LNCaP clone FGC (cell line): ENCODE measurements around the gene SLC9A3.
A peak's percentile ranks its signal among the peaks of the same experiment; 100 is the strongest.

Experiments used
- DNase-seq: peaks from one replicate; pipeline ENCODE4 v3.0.0-alpha.2; 2011; ENCODE audit warnings: low read depth
- H3K4me3 ChIP-seq: 2 replicates; pipeline ENCODE4 v1.5.1; 2011; ENCODE audit warnings: mild to moderate bottlenecking, low read depth, low read length, control low read depth
- TF ChIP-seq, protein P1 (sequence below): IDR thresholded peaks from 2 replicates; pipeline ENCODE4 v1.5.1; 2012; ENCODE audit warnings: mild to moderate bottlenecking; ENCODE audit not compliant: control insufficient read depth, insufficient read depth; ENCODE audit errors: extremely low read depth

Gene SLC9A3

DNA sequence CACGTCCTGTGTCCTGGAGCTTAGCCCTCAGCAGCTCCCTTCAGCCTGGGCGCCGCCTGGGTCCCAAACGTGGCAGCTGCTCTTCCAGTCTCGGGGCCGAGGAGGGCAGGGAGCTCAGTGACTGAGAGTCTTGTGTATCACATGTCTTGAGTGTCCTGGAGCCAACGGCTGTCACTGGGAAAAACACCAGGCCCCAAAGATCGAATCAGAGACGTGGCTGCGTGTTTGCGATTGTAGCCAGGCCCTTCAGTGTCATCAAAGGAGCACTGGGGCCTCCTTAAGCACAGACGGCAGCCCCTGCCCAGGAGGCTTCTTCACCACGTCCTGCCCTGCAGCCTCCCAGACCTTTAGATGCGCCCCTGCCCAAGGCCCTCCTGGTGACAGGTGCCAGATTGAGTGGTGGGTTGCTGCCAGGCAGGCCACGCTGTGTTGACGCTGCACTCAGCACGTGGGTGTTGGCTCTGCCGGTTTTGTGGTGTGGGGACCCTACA is 86.9 kb downstream of the SLC9A3 start:
- H3K4me3 ChIP-seq: no peak overlapping the region
- DNase-seq: no peak
- TF ChIP-seq, protein P1, sequence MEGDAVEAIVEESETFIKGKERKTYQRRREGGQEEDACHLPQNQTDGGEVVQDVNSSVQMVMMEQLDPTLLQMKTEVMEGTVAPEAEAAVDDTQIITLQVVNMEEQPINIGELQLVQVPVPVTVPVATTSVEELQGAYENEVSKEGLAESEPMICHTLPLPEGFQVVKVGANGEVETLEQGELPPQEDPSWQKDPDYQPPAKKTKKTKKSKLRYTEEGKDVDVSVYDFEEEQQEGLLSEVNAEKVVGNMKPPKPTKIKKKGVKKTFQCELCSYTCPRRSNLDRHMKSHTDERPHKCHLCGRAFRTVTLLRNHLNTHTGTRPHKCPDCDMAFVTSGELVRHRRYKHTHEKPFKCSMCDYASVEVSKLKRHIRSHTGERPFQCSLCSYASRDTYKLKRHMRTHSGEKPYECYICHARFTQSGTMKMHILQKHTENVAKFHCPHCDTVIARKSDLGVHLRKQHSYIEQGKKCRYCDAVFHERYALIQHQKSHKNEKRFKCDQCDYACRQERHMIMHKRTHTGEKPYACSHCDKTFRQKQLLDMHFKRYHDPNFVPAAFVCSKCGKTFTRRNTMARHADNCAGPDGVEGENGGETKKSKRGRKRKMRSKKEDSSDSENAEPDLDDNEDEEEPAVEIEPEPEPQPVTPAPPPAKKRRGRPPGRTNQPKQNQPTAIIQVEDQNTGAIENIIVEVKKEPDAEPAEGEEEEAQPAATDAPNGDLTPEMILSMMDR: no peak

DNA sequence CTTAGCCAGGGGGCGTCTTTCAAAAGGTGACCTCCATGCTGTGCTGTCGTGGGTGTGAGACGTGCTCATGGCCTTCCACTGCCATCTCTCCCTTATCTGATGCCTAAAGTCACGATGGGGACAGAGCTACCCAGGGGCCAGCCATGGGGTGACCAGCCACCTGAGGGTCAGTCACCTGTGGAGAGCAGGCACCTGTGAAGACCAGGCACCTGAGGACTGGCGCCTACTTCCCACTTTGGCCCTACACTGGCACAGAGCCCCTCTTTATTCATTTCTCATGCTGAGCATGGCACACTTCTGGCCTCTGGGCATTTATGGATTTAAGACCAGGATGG is 87.6 kb downstream of the SLC9A3 start:
- TF ChIP-seq, protein P1: no peak
- no peak for DNase-seq
- no peak overlapping the region for H3K4me3 ChIP-seq

DNA sequence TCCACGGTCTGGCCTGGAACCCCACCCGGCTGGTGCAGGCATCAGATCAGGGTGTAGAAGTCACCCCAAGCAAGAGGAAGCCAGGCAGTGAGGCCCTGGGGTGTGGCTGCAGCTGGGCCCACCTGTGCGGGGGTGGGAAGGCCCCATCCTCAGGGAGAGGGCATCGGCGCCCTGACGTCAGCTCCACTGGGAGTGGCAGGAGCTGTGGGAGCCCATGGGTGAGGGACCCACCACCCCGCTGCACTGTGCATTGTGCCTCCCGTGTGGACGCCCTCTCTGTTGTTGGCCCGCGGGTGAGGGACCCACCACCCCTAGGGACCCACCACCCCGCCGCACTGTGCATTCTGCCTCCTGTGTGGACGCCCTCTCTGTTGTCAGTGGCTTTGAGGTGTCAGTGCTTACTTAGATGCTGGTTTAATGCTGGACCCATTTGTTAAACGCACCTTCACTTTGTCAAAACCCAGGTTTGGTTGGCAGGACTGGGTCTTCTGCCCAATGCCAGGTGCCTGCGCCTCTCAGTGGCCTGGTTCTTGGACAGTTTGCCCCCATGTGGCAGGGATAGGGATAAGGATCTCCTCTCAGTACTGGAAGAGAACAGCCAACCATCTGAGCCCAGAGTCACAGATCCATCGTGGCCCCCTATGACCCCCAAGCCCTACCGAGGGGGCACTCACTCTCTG is 88.1 kb downstream of the SLC9A3 start:
- peak; percentile 33 for DNase-seq
- H3K4me3 ChIP-seq: no peak overlapping the region
- TF ChIP-seq, protein P1: peak; percentile 69

DNA sequence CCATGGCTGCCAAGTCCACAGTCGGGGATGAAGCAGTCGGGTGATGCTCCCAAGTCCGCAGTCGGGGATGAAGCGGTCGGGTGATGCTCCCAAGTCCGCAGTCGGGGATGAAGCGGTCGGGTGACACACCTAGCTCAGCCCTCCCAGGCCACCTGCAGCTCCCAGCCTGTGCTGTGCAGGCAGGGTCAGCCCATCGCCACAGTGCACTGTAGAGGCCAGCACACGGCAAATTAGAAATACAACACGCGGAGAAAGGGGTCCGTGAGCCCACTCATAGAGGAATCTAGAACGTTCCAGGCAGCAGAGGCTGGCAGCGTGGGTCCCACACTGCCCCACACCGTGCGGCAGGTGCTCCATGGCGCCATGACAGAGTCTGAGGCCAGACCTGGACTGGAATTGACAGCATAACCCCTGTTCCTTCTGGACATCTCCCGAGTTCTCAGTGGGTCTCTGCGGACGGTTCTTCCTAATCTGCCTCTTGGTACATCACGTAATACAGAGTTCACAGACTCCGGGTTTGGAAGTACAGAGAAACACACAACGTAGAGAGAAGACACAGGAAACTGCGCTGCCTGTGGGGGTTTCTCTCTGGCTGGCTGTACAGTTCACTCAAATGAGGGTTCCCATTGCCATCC is 89.0 kb downstream of the SLC9A3 start:
- H3K4me3 ChIP-seq: no peak overlapping the region
- TF ChIP-seq, protein P1: no peak
- DNase-seq: no peak

DNA sequence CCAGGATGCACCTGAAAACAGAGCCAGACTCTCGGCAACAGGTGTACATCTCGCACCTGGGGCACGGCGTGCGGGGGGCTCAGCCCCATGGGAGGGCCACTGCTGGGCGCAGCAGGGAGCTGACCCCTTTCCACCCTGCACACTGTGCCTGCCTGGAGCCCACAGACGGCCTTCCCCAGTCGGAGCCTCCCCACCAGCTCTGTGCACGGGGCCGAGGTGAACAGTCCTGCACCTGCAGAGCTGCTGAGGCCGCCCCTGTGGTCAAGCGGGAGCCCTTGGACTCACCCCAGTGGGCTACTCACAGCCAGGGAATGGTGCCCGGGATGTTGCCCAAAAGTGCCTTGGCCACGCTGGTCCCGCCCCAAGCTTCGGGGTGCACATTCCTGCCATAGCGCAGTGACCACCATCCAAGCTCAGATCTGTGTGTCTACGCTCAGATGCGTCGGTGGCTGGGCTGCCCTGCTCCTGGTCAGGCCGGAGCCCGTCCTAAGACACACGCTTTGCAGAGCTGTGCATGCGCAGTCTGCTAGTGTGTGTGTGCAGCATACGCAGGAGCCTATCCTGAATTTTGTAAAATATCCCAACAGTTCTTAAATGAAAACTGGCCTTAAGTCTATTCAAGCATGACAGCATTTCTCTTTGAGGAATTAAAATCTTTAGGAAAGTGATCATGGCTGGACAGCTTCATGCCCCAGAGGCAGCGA is 89.7 kb downstream of the SLC9A3 start:
- TF ChIP-seq, protein P1: no peak
- H3K4me3 ChIP-seq: no peak overlapping the region
- DNase-seq: no peak

DNA sequence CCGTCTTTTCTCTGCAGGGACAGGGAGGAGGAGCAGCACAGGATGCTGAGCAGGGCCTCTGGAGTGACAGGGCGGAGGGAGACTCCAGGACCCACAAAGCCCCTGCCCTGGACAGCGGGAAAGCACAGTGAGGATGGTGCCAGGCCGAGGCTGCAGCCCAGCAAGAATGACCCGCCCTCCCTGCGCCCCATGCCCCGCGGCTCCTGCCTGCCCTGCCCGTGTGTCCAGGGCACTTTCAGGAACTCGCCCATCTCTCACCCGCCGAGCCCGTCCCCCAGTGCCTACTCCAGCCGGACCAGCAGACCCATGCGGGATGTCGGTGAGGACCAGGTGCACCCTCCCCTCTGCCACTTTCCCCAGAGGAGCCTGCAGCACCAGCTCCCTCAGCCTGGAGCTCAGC is 90.4 kb downstream of the SLC9A3 start:
- DNase-seq: no peak
- H3K4me3 ChIP-seq: no peak overlapping the region
- TF ChIP-seq, protein P1: no peak
